T-helper 2 cell (primary cell): Measurements from ENCODE around the gene EML3.
"Not testable (repeated sequence)": the region's sequence is repeated elsewhere in the genome, so short reads cannot be mapped to it uniquely, and the experiment has no call there.

Experiments
- DNase-seq, 5 experiments: peaks; one replicate each; pipeline versions ENCODE4 v3.0.0 to v3.0.0-alpha.2; 2012 to 2022
- total RNA-seq, 2 donors: gene quantifications; one replicate each; lab custom pipeline; 2026; lab: John Stamatoyannopoulos, UW

EML3 gene
- 142 to 150 reads per million in 2 donors for total RNA-seq

- DNase-seq = peak; percentile 72 to 93 (median 82)
These were observed at the start of gene EML3, which contains the start of gene ROM1 for GRCh38 chr11:62612366-62613290. TSS of gene EML3 (minus strand) at chr11:62612775. CDS start at chr11:62612457, 318 bp downstream. TSS of gene ROM1 (plus strand) at chr11:62613257. CDS start at chr11:62613282, 25 bp downstream.

- DNase-seq = no peak
These were observed 44.3 kb upstream of the EML3 start for GRCh38 chr11:62656796-62657429.

- DNase-seq = no peak
These were observed 41.7 kb upstream of the EML3 start for GRCh38 chr11:62654297-62654696.

- peak in 1 of 5 experiments; percentile 30 for DNase-seq
These were observed 39.8 kb upstream of the EML3 start for GRCh38 chr11:62652161-62653006.

GRCh38 chr11:62650283-62650682, 37.7 kb upstream of the EML3 start:
- DNase-seq = not testable (repeated sequence)

GRCh38 chr11:62649486-62649885, 36.9 kb upstream of the EML3 start:
- no peak for DNase-seq

- no peak for DNase-seq
These were observed 36.4 kb upstream of the EML3 start for GRCh38 chr11:62648967-62649364.

GRCh38 chr11:62648185-62648966, 35.8 kb upstream of the EML3 start:
- DNase-seq = no peak

GRCh38 chr11:62647609-62648005, 35.0 kb upstream of the EML3 start:
- DNase-seq = no peak

- no peak for DNase-seq
These were observed 34.4 kb upstream of the EML3 start for GRCh38 chr11:62646825-62647608.

- peak; percentile 94 to 99 (median 98) for DNase-seq
These were observed 33.6 kb upstream of the EML3 start, which contains the start of gene GANAB for GRCh38 chr11:62645946-62646824. TSS of gene GANAB (minus strand) at chr11:62646613. CDS start at chr11:62646599, 14 bp downstream.

- peak in 1 of 5 experiments; percentile 22 for DNase-seq
These were observed 33.0 kb upstream of the EML3 start for GRCh38 chr11:62645671-62645945.

- no peak for DNase-seq
These were observed 31.6 kb upstream of the EML3 start for GRCh38 chr11:62644220-62644619.

GRCh38 chr11:62632492-62632891, 19.9 kb upstream of the EML3 start:
- DNase-seq = no peak

- DNase-seq = peak in 1 of 5 experiments; percentile 20
These were observed 15.1 kb upstream of the EML3 start for GRCh38 chr11:62627713-62628112.

- DNase-seq = no peak
These were observed 10.0 kb upstream of the EML3 start for GRCh38 chr11:62622476-62623089.

- DNase-seq = peak; percentile 89 to 98 (median 97)
These were observed 9.2 kb upstream of the EML3 start, which contains the start of gene B3GAT3 for GRCh38 chr11:62621567-62622470. TSS of gene B3GAT3 (minus strand) at chr11:62621986. CDS start at chr11:62621947, 39 bp downstream.

GRCh38 chr11:62621027-62621566, 8.5 kb upstream of the EML3 start:
- DNase-seq = no peak
